Measurements from ENCODE around the gene PRC1. TPM values are rescaled to one million over a fixed set of nuclear protein-coding genes. Genes with fewer than 3 reads are reported as not detected.
A peak's percentile ranks its signal among the peaks of the same experiment; 100 is the strongest.

The PRC1 gene
- total RNA-seq, 2 experiments from 2014 or later, result 179 to 196 TPM

DNA sequence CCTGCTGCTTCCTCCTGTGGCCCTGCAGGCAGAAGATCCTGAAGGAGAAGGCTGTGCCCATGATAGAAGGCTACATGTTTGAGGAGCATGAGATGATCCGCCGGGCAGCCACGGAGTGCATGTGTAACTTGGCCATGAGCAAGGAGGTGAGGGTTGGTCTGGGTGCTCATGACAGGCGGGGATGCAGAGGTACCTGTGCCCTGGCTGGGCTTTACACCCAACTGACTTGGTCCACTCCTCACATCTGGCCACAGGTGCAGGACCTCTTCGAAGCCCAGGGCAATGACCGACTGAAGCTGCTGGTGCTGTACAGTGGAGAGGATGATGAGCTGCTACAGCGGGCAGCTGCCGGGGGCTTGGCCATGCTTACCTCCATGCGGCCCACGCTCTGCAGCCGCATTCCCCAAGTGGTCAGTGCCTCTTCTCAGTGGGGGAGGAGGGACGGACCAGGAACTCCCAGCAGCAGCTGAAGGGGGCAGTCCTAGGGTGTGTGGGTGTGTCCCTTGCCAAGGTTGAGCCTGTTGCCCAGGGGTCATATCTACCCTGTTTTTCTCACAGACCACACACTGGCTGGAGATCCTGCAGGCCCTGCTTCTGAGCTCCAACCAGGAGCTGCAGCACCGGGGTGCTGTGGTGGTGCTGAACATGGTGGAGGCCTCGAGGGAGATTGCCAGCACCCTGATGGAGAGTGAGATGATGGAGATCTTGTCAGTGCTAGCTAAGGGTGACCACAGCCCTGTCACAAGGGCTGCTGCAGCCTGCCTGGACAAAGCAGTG is 41.2 kb downstream of the PRC1 start:
- Mint-ChIP-seq H3K4me1 (peaks cover 28% of the 10 kb centered on the region), H3K9me3 (no peaks in the 10 kb centered on the region), H3K4me3 (peak overlapping the region; percentile 37), H3K27me3 (no peaks in the 10 kb centered on the region), H3K36me3 (ENCODE audit: low read depth) (peaks cover 44% of the 10 kb centered on the region), H3K27ac (peak overlapping the region; percentile 76)
- CTCF ChIA-PET, result interaction anchor here (0.8 to 10.1 kb wide), 5 partner anchors 9 to 80 kb away, joined by 3 to 140 read pairs (median 6); partner anchors contain the start of genes HDDC3 and UNC45A
- POLR2A ChIA-PET, result no interaction called here
- no peak for DNase-seq

DNA sequence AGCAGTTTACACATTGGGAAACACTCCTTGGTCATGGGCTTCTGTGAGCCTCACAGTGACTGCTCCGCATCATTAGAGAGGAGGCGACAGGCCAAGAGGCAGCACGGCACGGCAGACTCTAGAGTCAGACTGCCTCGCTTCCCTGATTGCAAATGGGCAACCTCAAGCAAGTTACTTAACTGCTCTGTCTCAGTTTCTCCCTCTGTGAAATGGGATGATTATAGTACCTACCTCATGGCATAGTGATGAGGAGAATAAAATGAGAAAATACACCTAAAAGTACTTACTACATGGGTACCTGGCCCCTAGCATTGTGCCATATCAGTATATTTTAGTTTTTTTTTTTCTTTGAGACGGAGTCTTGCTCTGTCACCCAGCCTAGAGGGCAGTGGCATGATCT is 43.7 kb downstream of the PRC1 start:
- ChIA-PET CTCF (interaction anchor here (10.2 kb wide), 1 partner anchor 17 kb away, joined by 135 read pairs; the partner anchor contains the start of genes HDDC3 and UNC45A), POLR2A (no interaction called here)
- Mint-ChIP-seq H3K4me3 (no peak overlapping the region), H3K4me1 (peaks cover 15% of the 10 kb centered on the region), H3K27me3 (no peaks in the 10 kb centered on the region), H3K27ac (no peak overlapping the region), H3K36me3 (ENCODE audit: low read depth) (peaks cover 40% of the 10 kb centered on the region), H3K9me3 (no peaks in the 10 kb centered on the region)
- no peak for DNase-seq

DNA sequence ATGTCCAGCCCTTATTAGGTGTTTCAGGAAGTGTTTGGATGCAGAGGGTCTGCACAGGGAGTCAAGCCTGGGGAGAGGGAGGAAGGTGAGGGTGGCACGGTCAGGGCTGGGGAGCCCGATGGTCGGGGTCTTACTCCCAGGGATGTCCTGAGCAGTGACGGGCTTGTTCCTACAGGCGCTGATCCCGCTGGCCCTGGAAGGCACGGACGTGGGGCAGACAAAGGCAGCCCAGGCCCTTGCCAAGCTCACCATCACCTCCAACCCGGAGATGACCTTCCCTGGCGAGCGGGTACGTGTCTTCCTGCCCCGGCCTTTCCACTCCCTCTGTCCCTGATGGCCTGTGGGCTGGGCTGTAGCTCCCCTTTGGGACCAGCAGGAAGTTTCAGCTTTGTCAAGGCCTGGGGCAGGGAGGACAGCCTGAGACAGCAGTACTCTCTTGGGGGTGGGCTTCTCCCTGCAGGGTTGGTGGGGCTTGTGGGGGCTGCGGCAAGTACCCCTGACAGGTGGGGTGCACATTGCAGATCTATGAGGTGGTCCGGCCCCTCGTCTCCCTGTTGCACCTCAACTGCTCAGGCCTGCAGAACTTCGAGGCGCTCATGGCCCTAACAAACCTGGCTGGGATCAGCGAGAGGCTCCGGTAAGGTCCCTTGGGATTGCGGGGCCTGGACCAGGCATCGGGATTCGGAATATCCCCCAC is 44.2 kb downstream of the PRC1 start:
- H3K4me1 Mint-ChIP-seq, result peaks cover 14% of the 10 kb centered on the region
- DNase-seq, result no peak
- no peaks in the 10 kb centered on the region for H3K9me3 Mint-ChIP-seq
- no peak overlapping the region for H3K4me3 Mint-ChIP-seq
- ChIA-PET POLR2A (no interaction called here), CTCF (interaction anchor here (10.2 kb wide), 1 partner anchor 16 kb away, joined by 135 read pairs; the partner anchor contains the start of genes HDDC3 and UNC45A)
- H3K36me3 Mint-ChIP-seq (ENCODE audit: low read depth), result peaks cover 43% of the 10 kb centered on the region
- no peaks in the 10 kb centered on the region for H3K27me3 Mint-ChIP-seq
- no peak overlapping the region for H3K27ac Mint-ChIP-seq

DNA sequence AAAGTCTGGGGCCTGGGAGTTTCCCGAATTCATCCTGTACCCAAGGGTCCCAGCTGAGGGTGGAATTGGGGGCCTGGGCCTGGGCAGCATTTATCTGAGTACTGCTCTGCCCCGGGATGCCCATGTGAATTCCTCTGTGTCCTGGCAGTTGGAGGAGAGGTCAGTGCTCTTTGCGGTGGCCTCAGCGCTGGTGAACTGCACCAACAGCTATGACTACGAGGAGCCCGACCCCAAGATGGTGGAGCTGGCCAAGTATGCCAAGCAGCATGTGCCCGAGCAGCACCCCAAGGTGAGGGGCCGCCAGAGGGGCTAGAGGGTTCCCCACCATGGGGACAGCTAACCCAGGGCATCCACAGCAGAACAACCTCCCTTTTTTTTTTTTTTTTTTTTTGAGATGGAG is 45.8 kb downstream of the PRC1 start:
- H3K27ac Mint-ChIP-seq, result no peak overlapping the region
- no peaks in the 10 kb centered on the region for H3K9me3 Mint-ChIP-seq
- peaks cover 52% of the 10 kb centered on the region for H3K36me3 Mint-ChIP-seq (ENCODE audit: low read depth)
- POLR2A ChIA-PET, result no interaction called here
- no peak for DNase-seq
- no peak overlapping the region for H3K4me3 Mint-ChIP-seq
- H3K27me3 Mint-ChIP-seq, result no peaks in the 10 kb centered on the region
- H3K4me1 Mint-ChIP-seq, result peaks cover 2% of the 10 kb centered on the region
- CTCF ChIA-PET, result interaction anchor here (0.6 to 10.3 kb wide), 3 partner anchors 7 to 302 kb away, joined by 4 to 135 read pairs (median 58); partner anchors contain the start of genes HDDC3, RCCD1 and UNC45A

DNA sequence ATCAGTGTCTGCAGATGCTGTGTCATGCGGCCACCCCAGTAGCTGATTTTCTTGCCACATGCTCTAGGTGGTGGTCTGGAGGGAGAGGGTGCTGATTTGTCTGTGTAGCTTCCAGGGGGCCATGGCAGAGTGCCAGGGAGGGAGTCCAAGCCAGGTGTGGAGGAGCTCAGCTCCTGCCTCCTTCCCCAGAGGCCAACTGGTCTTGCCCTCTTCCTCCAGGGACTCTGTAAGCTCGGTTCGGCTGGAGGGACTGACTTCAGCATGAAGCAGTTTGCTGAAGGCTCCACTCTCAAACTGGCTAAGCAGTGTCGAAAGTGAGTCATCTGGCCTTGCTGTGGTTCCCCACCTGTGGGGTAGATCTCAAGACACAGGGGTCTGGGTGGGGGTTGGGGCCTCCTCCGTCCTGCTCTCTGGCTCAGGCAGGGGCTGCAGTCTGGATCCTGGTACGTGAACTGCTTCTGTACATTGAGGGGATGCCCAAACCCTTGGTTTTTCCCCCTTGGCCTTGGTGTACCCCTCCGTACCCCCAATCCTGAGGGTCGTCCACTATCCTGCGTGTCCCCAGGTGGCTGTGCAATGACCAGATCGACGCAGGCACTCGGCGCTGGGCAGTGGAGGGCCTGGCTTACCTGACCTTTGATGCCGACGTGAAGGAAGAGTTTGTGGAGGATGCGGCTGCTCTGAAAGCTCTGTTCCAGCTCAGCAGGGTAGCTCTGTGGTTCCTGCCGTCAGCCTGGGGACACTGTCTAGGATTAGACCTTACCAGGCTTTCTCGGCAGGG is 46.6 kb downstream of the PRC1 start:
- DNase-seq, result no peak
- H3K9me3 Mint-ChIP-seq, result no peaks in the 10 kb centered on the region
- H3K4me1 Mint-ChIP-seq, result no peaks in the 10 kb centered on the region
- H3K36me3 Mint-ChIP-seq (ENCODE audit: low read depth), result peaks cover 55% of the 10 kb centered on the region
- H3K4me3 Mint-ChIP-seq, result no peak overlapping the region
- no peak overlapping the region for H3K27ac Mint-ChIP-seq
- no peaks in the 10 kb centered on the region for H3K27me3 Mint-ChIP-seq
- ChIA-PET POLR2A (no interaction called here), CTCF (interaction anchor here (10.2 to 10.3 kb wide), 2 partner anchors 8 to 14 kb away, joined by 58 to 135 read pairs; partner anchors contain the start of genes HDDC3, RCCD1 and UNC45A)

DNA sequence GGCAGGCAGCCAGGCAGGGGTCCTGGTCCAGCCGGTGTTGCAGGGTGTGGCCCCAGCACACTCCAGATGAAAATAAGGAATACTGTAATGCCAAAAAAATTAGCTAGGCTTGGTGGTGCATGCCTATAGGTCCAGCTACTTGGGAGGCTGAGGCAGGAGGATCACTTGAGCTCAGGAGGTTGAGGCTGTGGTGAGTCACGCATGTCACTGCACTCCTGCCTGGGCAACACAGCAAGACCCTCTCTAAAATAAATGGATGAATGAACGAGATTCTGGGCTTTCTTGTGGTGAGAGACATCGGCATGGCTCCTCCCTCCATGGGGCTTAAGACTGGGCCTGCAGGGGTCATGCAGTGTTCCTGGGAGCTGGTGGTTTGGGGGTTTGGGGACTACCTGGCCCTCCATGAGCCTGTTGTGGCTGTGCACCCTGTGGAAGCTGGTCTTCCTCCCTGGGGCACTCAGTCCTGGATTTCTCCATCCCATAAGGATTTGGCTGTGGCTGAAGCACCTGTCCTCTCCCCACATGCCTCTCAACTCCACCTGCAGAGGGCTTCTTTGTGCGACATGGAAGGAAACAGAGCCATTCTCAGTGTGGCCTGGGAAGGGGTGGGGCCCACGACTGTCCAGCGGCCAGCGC is 47.3 kb downstream of the PRC1 start:
- Mint-ChIP-seq H3K36me3 (ENCODE audit: low read depth) (peaks cover 54% of the 10 kb centered on the region), H3K4me3 (no peak overlapping the region), H3K9me3 (no peaks in the 10 kb centered on the region), H3K27ac (no peak overlapping the region), H3K4me1 (no peaks in the 10 kb centered on the region), H3K27me3 (no peaks in the 10 kb centered on the region)
- ChIA-PET POLR2A (no interaction called here), CTCF (interaction anchor here (0.5 to 10.3 kb wide), 3 partner anchors 9 to 191 kb away, joined by 3 to 135 read pairs (median 58); partner anchors contain the start of genes HDDC3, RCCD1 and UNC45A)
- no peak for DNase-seq

DNA sequence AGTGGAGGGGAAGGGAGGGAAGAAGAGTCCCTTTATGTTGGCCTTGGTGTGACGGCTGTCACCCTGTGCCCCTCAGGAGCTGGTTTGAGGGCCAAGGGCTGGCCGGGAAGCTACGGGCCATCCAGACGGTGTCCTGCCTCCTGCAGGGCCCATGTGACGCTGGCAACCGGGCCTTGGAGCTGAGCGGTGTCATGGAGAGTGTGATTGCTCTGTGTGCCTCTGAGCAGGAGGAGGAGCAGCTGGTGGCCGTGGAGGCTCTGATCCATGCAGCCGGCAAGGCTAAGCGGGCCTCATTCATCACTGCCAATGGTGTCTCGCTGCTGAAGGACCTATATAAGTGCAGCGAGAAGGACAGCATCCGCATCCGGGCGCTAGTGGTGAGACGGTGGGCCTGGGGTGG is 47.8 kb downstream of the PRC1 start:
- no peak for DNase-seq
- ChIA-PET POLR2A (no interaction called here), CTCF (interaction anchor here (0.5 to 10.3 kb wide), 4 partner anchors 9 to 446 kb away, joined by 3 to 135 read pairs (median 30); partner anchors contain the start of genes HDDC3, RCCD1 and UNC45A)
- H3K36me3 Mint-ChIP-seq (ENCODE audit: low read depth), result peaks cover 50% of the 10 kb centered on the region
- H3K4me3 Mint-ChIP-seq, result no peak overlapping the region
- H3K9me3 Mint-ChIP-seq, result no peaks in the 10 kb centered on the region
- no peaks in the 10 kb centered on the region for H3K27me3 Mint-ChIP-seq
- H3K4me1 Mint-ChIP-seq, result no peaks in the 10 kb centered on the region
- H3K27ac Mint-ChIP-seq, result no peak overlapping the region

DNA sequence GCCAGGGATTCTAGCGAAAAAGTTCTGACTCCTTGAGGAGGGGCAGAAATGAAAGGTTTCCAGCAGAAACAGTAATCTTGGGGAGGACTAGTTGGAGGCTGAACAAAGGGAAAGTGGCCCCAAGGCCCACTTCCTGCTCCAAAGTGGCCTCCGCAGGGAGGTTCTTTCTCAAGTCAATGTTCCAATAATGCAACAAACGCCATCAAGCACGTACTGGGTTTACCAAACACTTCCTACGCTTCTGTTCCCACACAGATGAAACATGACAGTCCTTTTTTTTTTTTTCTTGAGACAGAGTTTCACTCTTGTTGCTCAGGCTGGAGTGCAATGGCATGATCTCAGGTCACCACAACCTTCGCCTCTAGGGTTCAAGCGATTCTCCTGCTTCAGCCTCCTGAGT is 49.2 kb downstream of the PRC1 start:
- H3K27ac Mint-ChIP-seq, result no peak overlapping the region
- POLR2A ChIA-PET, result interaction anchor here (0.6 kb wide), 1 partner anchor 12 kb away, joined by 3 read pairs; no protein-coding TSS in a partner anchor
- no peaks in the 10 kb centered on the region for H3K4me1 Mint-ChIP-seq
- no peak for DNase-seq
- peaks cover 56% of the 10 kb centered on the region for H3K36me3 Mint-ChIP-seq (ENCODE audit: low read depth)
- H3K27me3 Mint-ChIP-seq, result no peaks in the 10 kb centered on the region
- no peaks in the 10 kb centered on the region for H3K9me3 Mint-ChIP-seq
- CTCF ChIA-PET, result interaction anchor here (10.2 to 10.3 kb wide), 2 partner anchors 11 kb away, joined by 58 to 135 read pairs; partner anchors contain the start of genes HDDC3, RCCD1 and UNC45A
- no peak overlapping the region for H3K4me3 Mint-ChIP-seq

DNA sequence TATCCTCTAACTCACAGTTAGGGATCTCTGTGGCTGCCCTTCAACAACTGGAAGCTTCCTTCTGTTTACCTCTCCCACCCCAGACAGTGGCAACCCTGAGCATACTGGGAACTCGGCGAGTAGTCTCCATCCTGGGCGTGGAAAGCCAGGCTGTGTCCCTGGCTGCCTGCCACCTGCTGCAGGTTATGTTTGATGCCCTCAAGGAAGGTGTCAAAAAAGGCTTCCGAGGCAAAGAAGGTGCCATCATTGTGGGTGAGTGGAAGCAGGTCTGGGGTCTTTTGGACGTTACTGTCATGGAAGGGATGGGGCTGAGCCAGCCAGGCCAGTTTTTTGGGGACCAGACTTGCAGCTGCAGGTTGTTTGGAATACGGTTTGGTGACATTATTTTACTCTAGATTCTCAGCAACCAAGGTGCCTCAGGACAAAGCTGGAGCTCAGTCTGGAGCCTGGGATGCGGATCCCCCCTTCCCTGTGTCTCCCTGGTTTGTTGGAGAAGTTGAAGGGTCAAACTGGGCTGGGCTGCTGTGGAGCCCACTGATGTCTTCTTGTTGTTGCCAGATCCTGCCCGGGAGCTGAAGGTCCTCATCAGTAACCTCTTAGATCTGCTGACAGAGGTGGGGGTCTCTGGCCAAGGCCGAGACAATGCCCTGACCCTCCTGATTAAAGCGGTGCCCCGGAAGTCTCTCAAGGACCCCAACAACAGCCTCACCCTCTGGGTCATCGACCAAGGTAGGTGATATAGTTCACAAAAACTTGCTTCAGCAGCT is 51.8 kb downstream of the PRC1 start:
- Mint-ChIP-seq H3K27me3 (no peaks in the 10 kb centered on the region), H3K9me3 (no peaks in the 10 kb centered on the region), H3K4me3 (no peak overlapping the region), H3K36me3 (ENCODE audit: low read depth) (peaks cover 53% of the 10 kb centered on the region), H3K4me1 (no peaks in the 10 kb centered on the region), H3K27ac (no peak overlapping the region)
- POLR2A ChIA-PET, result no interaction called here
- CTCF ChIA-PET, result interaction anchor here (0.6 to 10.3 kb wide), 3 partner anchors 9 to 27 kb away, joined by 3 to 135 read pairs (median 58); partner anchors contain the start of genes HDDC3, RCCD1 and UNC45A
- no peak for DNase-seq

DNA sequence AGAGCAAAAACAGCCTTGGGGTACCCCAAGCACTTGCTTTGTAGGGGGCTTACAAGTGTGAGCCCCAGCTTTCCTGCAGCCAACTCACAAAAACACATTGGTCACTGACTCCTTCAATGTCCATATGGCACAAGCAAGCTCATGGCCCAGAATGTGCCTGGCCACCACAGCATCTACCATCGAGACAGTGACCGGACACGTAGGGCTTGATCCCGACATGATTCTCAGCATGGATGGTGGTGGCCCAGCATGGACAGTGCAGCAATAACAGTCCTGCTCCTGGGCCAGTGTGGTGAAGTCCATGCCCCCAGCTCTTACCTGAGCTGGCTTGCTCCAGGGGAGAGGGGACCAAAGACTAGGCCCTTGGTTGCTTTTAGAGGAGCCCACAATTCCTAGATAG is 53.3 kb downstream of the PRC1 start:
- CTCF ChIA-PET, result interaction anchor here (10.2 to 10.3 kb wide), 2 partner anchors 7 to 15 kb away, joined by 58 to 135 read pairs; partner anchors contain the start of genes HDDC3, RCCD1 and UNC45A
- no peaks in the 10 kb centered on the region for H3K27me3 Mint-ChIP-seq
- no peak overlapping the region for H3K27ac Mint-ChIP-seq
- DNase-seq, result no peak
- H3K36me3 Mint-ChIP-seq (ENCODE audit: low read depth), result peaks cover 57% of the 10 kb centered on the region
- H3K4me3 Mint-ChIP-seq, result no peak overlapping the region
- peaks cover 10% of the 10 kb centered on the region for H3K4me1 Mint-ChIP-seq
- H3K9me3 Mint-ChIP-seq, result no peaks in the 10 kb centered on the region
- POLR2A ChIA-PET, result no interaction called here

DNA sequence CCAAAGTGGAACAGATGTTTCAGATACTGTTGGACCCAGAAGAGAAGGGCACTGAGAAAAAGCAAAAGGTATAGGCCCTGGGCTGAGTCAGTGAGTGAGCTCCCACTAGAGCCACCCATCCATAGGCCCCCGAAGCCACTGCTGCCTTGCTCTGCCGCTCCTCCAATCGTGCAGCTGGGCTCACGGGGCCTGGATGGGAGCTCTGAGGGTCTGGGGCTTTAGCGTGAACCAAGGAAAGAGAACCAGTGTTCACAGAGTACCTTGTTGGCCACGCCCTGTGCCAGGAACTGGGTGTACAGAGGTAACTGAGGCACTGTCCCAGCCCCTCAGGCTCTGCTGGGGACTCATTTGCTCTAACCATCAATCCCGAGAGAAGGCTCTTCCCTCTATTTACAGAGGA is 54.6 kb downstream of the PRC1 start:
- POLR2A ChIA-PET, result no interaction called here
- no peak for DNase-seq
- no peaks in the 10 kb centered on the region for H3K27me3 Mint-ChIP-seq
- CTCF ChIA-PET, result interaction anchor here (1.1 to 10.3 kb wide), 2 partner anchors 8 to 16 kb away, joined by 8 to 58 read pairs; partner anchors contain the start of gene RCCD1
- no peak overlapping the region for H3K4me3 Mint-ChIP-seq
- H3K27ac Mint-ChIP-seq, result no peak overlapping the region
- peaks cover 51% of the 10 kb centered on the region for H3K36me3 Mint-ChIP-seq (ENCODE audit: low read depth)
- peaks cover 14% of the 10 kb centered on the region for H3K4me1 Mint-ChIP-seq
- H3K9me3 Mint-ChIP-seq, result no peaks in the 10 kb centered on the region

Data from activated CD4-positive, alpha-beta T cell treated with anti-CD3 and anti-CD28 coated beads, Interleukin-2, amount 10 ng/mL, durations not matched to agents 7 days and 5 days (primary cell).